ENCODE results near the gene USP25.

GRCh38 chr21:15842565-15842880 lies 112.7 kb downstream of the USP25 start:
- TF ChIP-seq CTCF (IDR thresholded peaks at IDR 0.05) (no peak), POLR2A (IDR thresholded peaks at IDR 0.05) (no peak)
